ENCODE results near the gene CRB1.
"Not testable (repeated sequence)": the region's sequence is repeated elsewhere in the genome, so short reads cannot be mapped to it uniquely, and the experiment has no call there.

The CRB1 gene

DNA sequence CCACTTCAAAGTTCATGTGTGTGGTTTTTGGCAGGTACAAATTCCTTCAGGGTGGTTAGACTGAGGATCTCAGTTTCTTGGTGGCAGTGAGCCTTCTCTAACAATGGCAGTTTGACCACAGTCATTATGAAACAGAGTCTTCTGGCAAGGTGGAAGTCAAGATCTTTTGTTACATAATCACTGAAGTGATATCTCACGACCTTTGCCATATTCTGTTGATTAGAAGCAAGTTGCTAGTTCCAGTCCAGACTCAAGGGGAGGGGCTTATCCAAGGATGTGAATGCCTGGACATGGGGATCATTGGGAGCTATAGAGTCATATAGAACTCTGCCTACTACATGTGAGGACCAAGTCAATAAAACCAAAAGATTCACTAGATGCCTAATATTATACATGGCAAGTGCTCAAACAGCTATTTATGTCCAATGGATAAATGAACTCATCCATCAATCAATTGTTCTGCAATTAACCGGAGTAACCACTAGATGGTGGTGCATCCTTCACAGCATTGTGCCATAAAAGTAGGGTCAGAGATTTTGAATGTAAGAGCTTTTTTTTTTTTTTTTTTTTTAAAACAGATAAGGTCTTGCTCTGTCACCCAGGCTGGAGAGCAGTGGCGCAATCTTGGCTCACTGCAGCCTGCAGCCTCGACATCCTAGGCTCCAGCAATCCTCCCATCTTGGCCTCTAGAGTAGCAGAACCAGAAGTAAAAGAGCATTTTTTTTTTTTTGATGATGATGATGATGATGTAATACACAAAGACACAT is 131.9 kb downstream of the CRB1 start:
- no peak for DNase-seq (ENCODE audit: low read depth, low spot score)

- no peak for DNase-seq (ENCODE audit: low read depth, low spot score)
Measured at GRCh38 chr1:197400522-197400902, 132.5 kb downstream of the CRB1 start.

- DNase-seq (ENCODE audit: low read depth, low spot score) = no peak
Measured at GRCh38 chr1:197402189-197402588, 134.1 kb downstream of the CRB1 start.

DNA sequence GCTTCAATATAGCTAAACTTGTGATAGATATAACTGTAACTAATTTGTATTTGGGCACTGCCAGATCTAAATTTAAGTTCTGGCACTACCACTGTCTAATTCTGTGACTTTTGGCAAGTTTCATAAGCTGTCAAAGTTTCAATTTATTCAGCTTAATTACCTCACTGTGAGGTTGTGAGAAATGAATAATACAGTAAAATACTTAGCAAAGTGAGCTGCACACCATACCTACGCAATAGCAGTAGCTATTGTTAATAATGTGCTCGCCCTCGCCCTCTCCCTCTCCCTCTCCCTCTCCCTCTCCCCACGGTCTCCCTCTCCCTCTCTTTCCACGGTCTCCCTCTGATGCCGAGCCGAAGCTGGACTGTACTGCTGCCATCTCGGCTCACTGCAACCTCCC is 136.7 kb downstream of the CRB1 start:
- not testable (repeated sequence) for DNase-seq (ENCODE audit: low read depth, low spot score)

- DNase-seq (ENCODE audit: low read depth, low spot score) = not testable (repeated sequence)
Measured at GRCh38 chr1:197405614-197406013, 137.6 kb downstream of the CRB1 start.

GRCh38 chr1:197413564-197413963 is 145.5 kb downstream of the CRB1 start:
- no peak for DNase-seq (ENCODE audit: low read depth, low spot score)

DNA sequence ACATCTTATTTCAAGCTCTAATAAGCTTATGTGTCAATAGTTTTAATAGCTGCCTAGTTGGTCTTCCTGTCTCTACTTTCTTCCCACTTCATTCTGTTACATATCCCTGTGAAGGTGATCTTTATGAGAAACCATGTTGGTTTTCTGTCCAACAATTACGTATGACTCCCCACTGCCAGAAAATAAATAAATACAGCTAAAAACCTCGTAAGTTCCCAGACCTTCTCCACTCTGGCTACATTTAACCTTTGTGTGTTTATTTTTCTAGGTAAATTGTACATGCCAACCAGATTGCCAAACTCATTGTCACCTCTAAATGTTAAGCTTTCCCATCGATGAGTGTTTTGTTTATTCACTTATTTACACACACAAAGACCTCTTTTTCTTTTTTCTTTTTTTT is 147.2 kb downstream of the CRB1 start:
- DNase-seq (ENCODE audit: low read depth, low spot score) = no peak

GRCh38 chr1:197418693-197419092 is 150.6 kb downstream of the CRB1 start:
- DNase-seq (ENCODE audit: low read depth, low spot score) = no peak

DNA sequence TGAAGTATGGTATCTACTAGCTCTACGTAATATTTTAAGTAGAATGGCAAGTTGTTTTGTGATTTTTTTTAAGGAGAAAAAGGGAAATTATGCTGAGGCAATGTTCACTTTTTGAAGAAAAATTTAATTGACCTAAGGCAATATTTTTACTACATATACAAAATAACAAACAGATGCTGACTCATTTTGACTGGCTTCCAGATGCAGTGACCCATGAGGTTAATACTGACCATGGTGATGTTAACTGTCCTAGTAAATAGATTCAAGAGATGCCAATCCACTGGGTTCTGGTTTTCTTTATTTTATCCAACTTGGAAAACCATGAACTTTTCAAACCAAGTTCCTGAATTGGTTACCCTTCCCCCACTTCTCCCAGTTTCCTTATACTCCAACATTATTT is 154.9 kb downstream of the CRB1 start:
- DNase-seq (ENCODE audit: low read depth, low spot score) = peak; percentile 75

- no peak for DNase-seq (ENCODE audit: low read depth, low spot score)
Measured at GRCh38 chr1:197424380-197424779, 156.3 kb downstream of the CRB1 start.

DNA sequence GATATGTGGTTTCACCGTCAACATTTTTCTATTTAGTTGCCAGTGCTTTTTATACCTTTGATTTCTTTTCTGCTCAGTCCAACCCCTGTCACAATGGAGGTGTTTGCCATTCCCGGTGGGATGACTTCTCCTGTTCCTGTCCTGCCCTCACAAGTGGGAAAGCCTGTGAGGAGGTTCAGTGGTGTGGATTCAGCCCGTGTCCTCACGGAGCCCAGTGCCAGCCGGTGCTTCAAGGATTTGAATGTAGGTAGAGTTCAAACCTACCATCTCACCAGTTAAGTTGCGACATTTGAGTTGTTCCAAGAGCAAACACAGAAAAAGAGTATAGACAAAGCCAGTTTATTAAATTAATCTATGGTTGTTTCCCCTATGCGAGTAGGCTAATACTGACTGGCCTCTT is 161.3 kb downstream of the CRB1 start:
- no peak for DNase-seq (ENCODE audit: low read depth, low spot score)

- no peak for DNase-seq (ENCODE audit: low read depth, low spot score)
Measured at GRCh38 chr1:197435224-197435623, 167.2 kb downstream of the CRB1 start.

DNA sequence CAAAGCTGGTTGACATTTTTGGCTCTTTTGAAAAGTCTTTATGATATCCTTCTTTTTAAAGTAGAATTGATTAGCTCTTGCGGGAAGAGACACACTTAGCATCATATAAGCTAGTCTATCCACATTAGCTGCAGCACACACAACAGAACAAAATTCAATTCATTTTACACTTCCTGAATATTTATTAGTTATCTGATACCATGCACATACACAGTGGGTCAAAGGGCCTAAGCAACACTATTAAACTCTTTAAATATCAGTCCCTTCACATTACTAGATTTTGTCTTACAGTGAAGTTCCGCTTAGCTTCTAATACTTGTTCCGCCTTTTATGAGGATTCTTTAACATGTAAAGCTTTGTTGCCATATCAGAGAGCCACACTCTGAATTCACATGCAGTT is 169.5 kb downstream of the CRB1 start:
- no peak for DNase-seq (ENCODE audit: low read depth, low spot score)

GRCh38 chr1:197438010-197438790 is 170.1 kb downstream of the CRB1 start:
- no peak for DNase-seq (ENCODE audit: low read depth, low spot score)

- DNase-seq (ENCODE audit: low read depth, low spot score) = no peak
Measured at GRCh38 chr1:197439708-197440280, 171.7 kb downstream of the CRB1 start.

- DNase-seq (ENCODE audit: low read depth, low spot score) = no peak
Measured at GRCh38 chr1:197440715-197441114, 172.7 kb downstream of the CRB1 start.

DNA sequence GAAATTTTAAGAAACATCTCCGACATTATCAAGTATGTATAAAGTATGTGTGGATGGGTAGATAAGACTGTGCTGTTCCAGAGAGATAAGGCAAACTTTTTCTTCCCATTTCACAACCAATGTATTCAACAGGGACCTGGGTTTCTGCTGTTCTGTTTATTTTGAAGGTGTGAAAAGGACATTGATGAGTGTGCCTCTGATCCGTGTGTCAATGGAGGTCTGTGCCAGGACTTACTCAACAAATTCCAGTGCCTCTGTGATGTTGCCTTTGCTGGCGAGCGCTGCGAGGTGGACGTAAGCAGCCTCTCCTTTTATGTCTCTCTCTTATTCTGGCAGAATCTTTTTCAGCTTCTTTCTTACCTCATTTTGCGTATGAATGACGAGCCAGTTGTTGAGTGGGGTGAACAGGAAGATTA is 174.0 kb downstream of the CRB1 start:
- no peak for DNase-seq (ENCODE audit: low read depth, low spot score)

- no peak for DNase-seq (ENCODE audit: low read depth, low spot score)
Measured at GRCh38 chr1:197444755-197445154, 176.7 kb downstream of the CRB1 start.

DNA sequence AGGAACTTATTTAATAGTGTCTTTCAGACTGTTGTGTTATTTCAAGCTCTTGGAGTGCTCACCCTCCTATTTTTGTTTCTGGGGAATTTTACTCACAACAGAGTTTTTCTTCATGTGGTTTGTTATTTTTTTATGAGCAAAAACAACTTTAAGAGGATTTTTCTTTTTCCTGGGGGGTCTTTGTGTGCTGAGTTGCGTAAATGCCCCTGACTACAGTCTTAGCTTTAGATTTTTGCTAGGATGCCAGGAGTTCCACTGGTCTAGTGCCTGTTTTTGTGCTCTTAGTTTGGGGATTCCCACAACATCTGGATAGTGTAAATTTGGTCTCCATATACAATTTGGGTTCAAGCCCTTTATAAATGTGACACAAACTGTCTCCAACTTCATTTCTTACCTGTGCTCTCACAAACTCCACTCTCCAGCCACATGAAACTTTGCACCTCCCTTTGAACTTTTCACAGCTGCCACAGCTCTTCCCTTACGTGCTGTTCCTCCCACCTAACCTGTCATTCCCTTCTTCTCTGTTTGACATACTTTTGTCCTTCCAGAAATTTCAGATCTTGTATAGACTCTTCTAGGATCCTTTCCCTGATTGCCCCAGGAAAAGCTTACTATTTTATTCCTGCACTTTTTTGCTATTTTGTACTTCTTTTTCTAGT is 180.2 kb downstream of the CRB1 start:
- peak; percentile 52 for DNase-seq (ENCODE audit: low read depth, low spot score)

DNA sequence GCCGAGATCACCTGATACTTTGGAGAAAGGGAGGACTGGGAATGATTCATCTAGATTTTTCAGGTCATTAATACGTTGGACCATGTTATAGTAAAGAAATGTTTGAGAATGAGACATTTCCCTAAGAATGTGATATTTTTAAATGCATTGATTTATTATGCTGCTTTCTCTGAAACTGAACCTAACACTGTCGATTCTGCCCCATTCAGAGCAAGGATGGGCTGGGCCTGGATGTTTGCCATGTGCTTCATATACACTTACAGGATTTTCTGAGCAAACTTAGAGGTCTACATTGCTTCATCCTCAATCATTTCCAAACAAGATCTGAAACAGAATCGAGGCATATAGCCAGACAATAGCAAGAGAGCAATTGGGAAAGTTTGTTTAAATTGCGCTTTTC is 183.3 kb downstream of the CRB1 start:
- no peak for DNase-seq (ENCODE audit: low read depth, low spot score)

DNA sequence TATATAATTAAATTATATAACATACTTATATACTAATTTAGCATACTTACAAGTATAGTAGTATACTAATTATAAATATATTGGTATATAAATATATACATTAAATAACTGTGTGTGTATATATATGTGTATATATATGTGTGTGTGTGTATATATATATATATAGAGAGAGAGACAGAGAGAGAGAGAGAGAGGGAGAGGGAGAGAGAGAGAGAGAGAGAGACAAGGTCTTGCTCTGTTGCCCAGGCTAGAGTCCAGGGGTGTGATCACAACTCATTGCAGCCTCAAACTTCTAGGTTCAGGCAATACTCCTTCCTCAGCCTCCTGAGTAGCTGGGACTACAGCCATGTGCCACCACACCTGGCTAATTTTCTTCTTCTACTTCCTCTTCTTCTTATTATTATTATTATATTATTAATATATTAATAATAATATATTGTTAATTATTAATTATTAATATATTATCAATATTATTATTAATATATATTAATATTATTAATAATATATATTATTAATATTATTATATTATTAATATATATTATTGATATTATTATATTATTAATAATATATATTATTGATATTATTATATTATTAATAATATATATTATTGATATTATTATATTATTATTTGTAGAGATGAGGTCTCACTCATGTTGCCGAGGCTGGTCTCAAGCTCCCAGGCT is 185.5 kb downstream of the CRB1 start:
- DNase-seq (ENCODE audit: low read depth, low spot score) = no peak

GRCh38 chr1:197462539-197462938 is 194.5 kb downstream of the CRB1 start:
- no peak for DNase-seq (ENCODE audit: low read depth, low spot score)

Measured in smooth muscle cell of the brain vasculature (primary cell).